ENCODE results near the gene FCHSD2.

FCHSD2 gene

DNA sequence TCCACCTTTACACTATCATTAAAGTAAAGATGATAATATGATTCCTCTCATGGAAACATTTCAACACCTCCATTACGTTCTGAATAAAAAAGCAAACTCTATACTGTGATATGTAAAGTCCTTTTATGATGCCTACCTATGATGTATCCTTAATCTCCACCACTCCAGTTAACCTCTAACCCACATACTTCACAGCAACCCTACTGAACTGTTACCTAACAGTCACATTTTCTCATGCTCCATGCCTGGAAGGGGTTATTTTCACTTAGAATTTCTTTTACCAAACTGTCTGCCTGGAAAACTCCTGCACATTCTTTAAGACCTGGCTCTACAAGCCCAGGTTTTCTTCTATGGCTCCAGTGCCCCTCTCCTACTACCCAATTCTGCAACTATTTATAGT lies 129.1 kb downstream of the FCHSD2 start:
- no peak for DNase-seq (ENCODE audit: low read depth)
- TF ChIP-seq, protein P1, sequence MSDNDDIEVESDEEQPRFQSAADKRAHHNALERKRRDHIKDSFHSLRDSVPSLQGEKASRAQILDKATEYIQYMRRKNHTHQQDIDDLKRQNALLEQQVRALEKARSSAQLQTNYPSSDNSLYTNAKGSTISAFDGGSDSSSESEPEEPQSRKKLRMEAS (IDR thresholded peaks at IDR 0.05; ENCODE audit: low read depth, low read length) = no peak
- no peak for TF ChIP-seq POLR2A (IDR thresholded peaks at IDR 0.05; ENCODE audit: extremely low read depth, insufficient read length)
- H3K4me3 ChIP-seq (ENCODE audit: low read depth, low read length) = no peak overlapping the region

DNA sequence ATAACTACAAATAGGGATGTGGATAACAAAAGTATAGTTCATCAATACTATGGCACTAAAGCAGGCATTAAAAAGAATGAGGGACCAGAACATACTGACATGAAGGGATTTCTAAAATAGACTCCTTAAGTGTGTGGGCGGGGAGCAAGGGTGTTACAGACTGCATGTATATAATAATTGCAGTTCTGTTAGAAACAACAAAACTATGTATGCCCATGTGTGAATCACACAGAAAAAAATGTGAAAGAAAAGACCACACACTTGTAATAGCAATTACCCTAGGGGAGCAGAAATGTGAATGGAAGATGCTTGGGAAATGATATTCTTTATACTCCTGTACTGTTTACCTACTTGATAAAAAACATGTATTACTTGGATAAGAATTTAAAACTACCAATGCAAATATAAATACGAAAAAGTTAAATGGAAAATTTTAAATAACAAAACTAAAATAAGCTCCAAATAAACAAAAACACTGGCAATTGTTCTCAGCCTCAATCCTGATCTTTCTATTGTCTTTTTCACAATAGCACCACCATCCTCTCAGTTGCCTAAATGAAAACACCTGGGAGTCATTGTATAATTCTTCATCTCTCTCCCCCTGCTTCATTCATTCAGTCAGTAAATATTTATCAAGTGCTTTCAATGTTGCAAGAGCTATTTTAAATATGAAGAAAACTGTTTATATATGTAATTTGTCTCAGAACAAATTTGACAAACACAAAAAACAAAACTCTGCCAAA lies 129.8 kb downstream of the FCHSD2 start:
- TF ChIP-seq, protein P2, sequence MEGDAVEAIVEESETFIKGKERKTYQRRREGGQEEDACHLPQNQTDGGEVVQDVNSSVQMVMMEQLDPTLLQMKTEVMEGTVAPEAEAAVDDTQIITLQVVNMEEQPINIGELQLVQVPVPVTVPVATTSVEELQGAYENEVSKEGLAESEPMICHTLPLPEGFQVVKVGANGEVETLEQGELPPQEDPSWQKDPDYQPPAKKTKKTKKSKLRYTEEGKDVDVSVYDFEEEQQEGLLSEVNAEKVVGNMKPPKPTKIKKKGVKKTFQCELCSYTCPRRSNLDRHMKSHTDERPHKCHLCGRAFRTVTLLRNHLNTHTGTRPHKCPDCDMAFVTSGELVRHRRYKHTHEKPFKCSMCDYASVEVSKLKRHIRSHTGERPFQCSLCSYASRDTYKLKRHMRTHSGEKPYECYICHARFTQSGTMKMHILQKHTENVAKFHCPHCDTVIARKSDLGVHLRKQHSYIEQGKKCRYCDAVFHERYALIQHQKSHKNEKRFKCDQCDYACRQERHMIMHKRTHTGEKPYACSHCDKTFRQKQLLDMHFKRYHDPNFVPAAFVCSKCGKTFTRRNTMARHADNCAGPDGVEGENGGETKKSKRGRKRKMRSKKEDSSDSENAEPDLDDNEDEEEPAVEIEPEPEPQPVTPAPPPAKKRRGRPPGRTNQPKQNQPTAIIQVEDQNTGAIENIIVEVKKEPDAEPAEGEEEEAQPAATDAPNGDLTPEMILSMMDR (IDR thresholded peaks at IDR 0.05; ENCODE audit: low read depth, low read length) = no peak
- no peak for TF ChIP-seq MYC (IDR thresholded peaks at IDR 0.05; ENCODE audit: low read depth, low read length)
- TF ChIP-seq, protein P1 (IDR thresholded peaks at IDR 0.05; ENCODE audit: low read depth, low read length) = no peak
- TF ChIP-seq POLR2A (IDR thresholded peaks at IDR 0.05; ENCODE audit: extremely low read depth, insufficient read length) = no peak
- DNase-seq (ENCODE audit: low read depth) = no peak
- H3K4me3 ChIP-seq (ENCODE audit: low read depth, low read length) = no peak overlapping the region

DNA sequence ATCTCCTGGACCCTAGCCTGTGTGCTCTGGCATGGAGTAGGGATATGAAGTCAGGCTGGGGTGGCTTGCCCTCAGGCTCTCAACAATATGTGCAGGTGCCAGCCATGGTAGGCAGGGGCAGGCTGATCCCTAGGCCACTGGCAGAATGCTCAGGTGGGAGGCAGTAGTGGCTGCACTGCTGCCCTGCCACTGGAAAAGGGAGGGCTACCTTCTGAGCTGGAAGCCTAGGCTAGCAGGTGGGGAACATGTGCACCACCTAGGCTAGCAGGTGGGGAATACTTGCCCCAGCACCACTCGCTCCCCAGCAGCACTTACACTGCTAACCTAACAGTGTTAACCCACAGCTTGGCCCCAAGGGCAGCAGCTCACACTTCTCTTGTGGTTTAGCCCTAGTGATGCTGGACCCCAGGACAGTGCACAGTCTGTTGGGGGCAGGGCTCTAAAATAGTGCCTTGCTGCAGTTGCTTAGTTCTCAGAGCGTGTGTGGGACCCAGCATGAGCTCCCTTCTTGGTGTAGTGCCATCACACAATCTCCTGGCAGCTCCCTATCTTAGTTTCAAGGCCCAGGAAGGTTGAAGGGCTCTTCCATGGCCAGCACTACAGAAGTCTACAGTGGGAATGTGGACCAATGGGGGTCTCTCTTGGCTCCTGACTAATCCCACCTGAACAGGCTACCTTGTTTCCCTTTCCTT lies 130.8 kb downstream of the FCHSD2 start:
- DNase-seq (ENCODE audit: low read depth) = no peak
- TF ChIP-seq MYC (IDR thresholded peaks at IDR 0.05; ENCODE audit: low read depth, low read length) = no peak
- TF ChIP-seq POLR2A (IDR thresholded peaks at IDR 0.05; ENCODE audit: extremely low read depth, insufficient read length) = no peak
- TF ChIP-seq, protein P2 (IDR thresholded peaks at IDR 0.05; ENCODE audit: low read depth, low read length) = no peak
- TF ChIP-seq, protein P1 (IDR thresholded peaks at IDR 0.05; ENCODE audit: low read depth, low read length) = no peak
- H3K4me3 ChIP-seq (ENCODE audit: low read depth, low read length) = no peak overlapping the region

DNA sequence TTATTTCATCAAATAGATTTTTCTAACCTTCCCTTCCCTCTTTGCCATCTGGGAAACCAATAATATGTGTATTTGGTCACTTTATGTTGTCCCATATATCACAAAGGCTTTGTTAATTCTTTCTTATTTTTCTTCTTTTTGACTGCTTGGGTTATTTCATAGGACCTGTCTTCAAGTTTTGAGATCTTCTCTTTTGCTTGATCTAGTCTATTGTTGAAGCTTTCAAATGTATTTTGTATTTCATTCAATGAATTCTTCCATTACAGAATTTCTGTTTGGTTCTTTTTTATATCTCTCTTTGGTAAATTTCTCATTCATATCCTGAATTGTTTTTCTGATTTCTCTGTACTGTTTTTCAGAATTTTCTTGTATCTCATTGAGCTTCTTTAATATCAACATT lies 132.1 kb downstream of the FCHSD2 start:
- TF ChIP-seq MYC (IDR thresholded peaks at IDR 0.05; ENCODE audit: low read depth, low read length) (no peak), POLR2A (IDR thresholded peaks at IDR 0.05; ENCODE audit: extremely low read depth, insufficient read length) (no peak)
- TF ChIP-seq, protein P1 (IDR thresholded peaks at IDR 0.05; ENCODE audit: low read depth, low read length) = no peak
- TF ChIP-seq, protein P2 (IDR thresholded peaks at IDR 0.05; ENCODE audit: low read depth, low read length) = no peak
- no peak for DNase-seq (ENCODE audit: low read depth)

DNA sequence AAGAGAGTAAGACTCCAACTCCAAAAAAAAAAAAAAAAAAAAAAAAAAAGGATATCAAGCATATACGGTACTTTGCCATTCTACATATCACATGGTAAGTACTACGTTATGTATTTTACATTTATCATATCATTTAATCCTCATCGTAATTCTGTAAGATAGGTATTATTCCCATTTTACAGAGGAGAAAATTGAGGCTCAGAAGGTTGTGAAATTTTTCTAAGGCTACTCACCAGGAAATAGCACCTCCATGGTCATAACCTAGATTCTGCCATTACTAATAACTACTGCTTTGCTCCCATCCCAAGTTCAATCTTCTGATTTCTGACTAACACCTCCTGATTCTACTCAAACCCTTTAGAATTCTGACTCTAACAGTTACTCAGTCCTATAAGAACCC lies 138.0 kb downstream of the FCHSD2 start:
- DNase-seq (ENCODE audit: low read depth) = no peak
- TF ChIP-seq MYC (IDR thresholded peaks at IDR 0.05; ENCODE audit: low read depth, low read length) (no peak), POLR2A (IDR thresholded peaks at IDR 0.05; ENCODE audit: extremely low read depth, insufficient read length) (no peak)
- TF ChIP-seq, protein P2 (IDR thresholded peaks at IDR 0.05; ENCODE audit: low read depth, low read length) = no peak
- TF ChIP-seq, protein P1 (IDR thresholded peaks at IDR 0.05; ENCODE audit: low read depth, low read length) = no peak
- H3K4me3 ChIP-seq (ENCODE audit: low read depth, low read length) = no peak overlapping the region

More for the DNA sequence above, 132.1 kb downstream of the FCHSD2 start:
- no peak overlapping the region for H3K4me3 ChIP-seq (ENCODE audit: low read depth, low read length)

DNA sequence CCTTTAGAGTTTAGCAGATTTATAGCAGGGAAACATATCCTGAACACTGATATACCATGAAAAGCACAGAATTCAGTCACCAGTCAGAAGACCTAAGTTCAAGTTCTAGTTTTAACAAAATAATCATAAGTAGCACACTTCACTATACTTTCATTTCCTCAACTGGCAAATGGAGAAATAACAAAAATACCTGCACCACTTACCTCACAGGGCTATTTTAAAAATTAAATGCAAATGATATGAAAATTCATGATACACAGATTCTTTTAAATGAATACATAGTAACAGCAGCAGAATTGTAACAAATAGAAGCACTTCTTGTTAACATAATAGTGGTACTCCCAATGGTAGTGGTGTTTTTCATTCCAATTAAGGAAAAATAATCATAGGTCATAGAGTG lies 139.0 kb downstream of the FCHSD2 start:
- TF ChIP-seq, protein P2 (IDR thresholded peaks at IDR 0.05; ENCODE audit: low read depth, low read length) = no peak
- TF ChIP-seq MYC (IDR thresholded peaks at IDR 0.05; ENCODE audit: low read depth, low read length) (no peak), POLR2A (IDR thresholded peaks at IDR 0.05; ENCODE audit: extremely low read depth, insufficient read length) (no peak)
- TF ChIP-seq, protein P1 (IDR thresholded peaks at IDR 0.05; ENCODE audit: low read depth, low read length) = no peak
- no peak for DNase-seq (ENCODE audit: low read depth)
- no peak overlapping the region for H3K4me3 ChIP-seq (ENCODE audit: low read depth, low read length)

All from NB4 (cell line).